DOHH2 (cell line): ENCODE data around the gene SOAT2.

Experiments
- H3F3A ChIP-seq: fragments of 200-600 bp; sonication (generic), shearing (Covaris generic); 2 replicates; pipeline ENCODE4 v1.6.0; 2016; ENCODE audit warnings: antibody characterized with exemption, mild to moderate bottlenecking; ENCODE audit not compliant: control insufficient read depth, insufficient read depth
- H3K27ac ChIP-seq: fragments of 200-600 bp; sonication (generic); 2 replicates; pipeline ENCODE4 v1.5.1; 2014; ENCODE audit warnings: low read depth, mild to moderate bottlenecking, low read length, moderate library complexity
- H3K27me3 ChIP-seq: fragments of 200-600 bp; sonication (generic); 2 replicates; pipeline ENCODE4 v1.6.1; 2014; ENCODE audit warnings: mild to moderate bottlenecking, low read length, mixed read lengths; ENCODE audit not compliant: control insufficient read depth
- H3K36me3 ChIP-seq: fragments of 200-600 bp; sonication (generic); 2 replicates; pipeline ENCODE4 v1.6.1; 2014; ENCODE audit warnings: mild to moderate bottlenecking, low read length, moderate library complexity, mixed read lengths; ENCODE audit not compliant: control insufficient read depth
- H3K4me1 ChIP-seq: fragments of 200-600 bp; sonication (generic); 2 replicates; pipeline ENCODE4 v1.6.1; 2014; ENCODE audit warnings: mild to moderate bottlenecking, low read length, mixed read lengths; ENCODE audit not compliant: control insufficient read depth
- H3K4me2 ChIP-seq: fragments of 200-600 bp; sonication (generic); 2 replicates; pipeline ENCODE4 v1.6.0; 2014; ENCODE audit warnings: mild to moderate bottlenecking, low read length, moderate library complexity
- H3K4me3 ChIP-seq: fragments of 200-600 bp; sonication (generic); 2 replicates; pipeline ENCODE4 v1.5.1; 2014; ENCODE audit warnings: mild to moderate bottlenecking, low read length, mixed read lengths
- H3K79me2 ChIP-seq: fragments of 200-600 bp; sonication (generic); 2 replicates; pipeline ENCODE4 v1.6.1; 2014; ENCODE audit warnings: mild to moderate bottlenecking, low read length, mixed read lengths; ENCODE audit not compliant: control insufficient read depth
- H3K9me2 ChIP-seq: fragments of 200-600 bp; sonication (generic); replicated peaks from 2 replicates; pipeline ENCODE4 v1.6.1; 2014; ENCODE audit warnings: mild to moderate bottlenecking, low read length, mixed read lengths; ENCODE audit not compliant: control insufficient read depth
- H3K9me3 ChIP-seq: fragments of 200-600 bp; sonication (generic); 2 replicates; pipeline ENCODE4 v1.6.1; 2014; ENCODE audit warnings: antibody characterized with exemption, low read length, mixed read lengths; ENCODE audit not compliant: control insufficient read depth, insufficient read depth
- H4K20me1 ChIP-seq: fragments of 200-600 bp; sonication (generic); 2 replicates; pipeline ENCODE4 v1.6.0; 2014; ENCODE audit warnings: low read depth, mild to moderate bottlenecking, antibody characterized with exemption, low read length, moderate library complexity; ENCODE audit not compliant: control insufficient read depth, insufficient read depth
- CTCF ChIP-seq: fragments of 200-600 bp; sonication (generic); IDR thresholded peaks from one replicate; pipeline ENCODE4 v1.5.1; 2014; ENCODE audit warnings: antibody characterized with exemption, mild to moderate bottlenecking, low read depth, low read length; ENCODE audit not compliant: poor library complexity, severe bottlenecking
- EZH2phosphoT487 ChIP-seq: fragments of 200-600 bp; sonication (generic); IDR thresholded peaks from 2 replicates; pipeline ENCODE4 v1.6.1; 2017; ENCODE audit warnings: borderline replicate concordance, mild to moderate bottlenecking, antibody characterized with exemption, low read length, moderate library complexity, mixed read lengths

Gene SOAT2

GRCh38 chr12:53074283-53074998 lies 28.8 kb upstream of the SOAT2 start:
- H3K27me3 ChIP-seq, result no peaks in the 10 kb centered on the region
- H4K20me1 ChIP-seq, result no peaks in the 10 kb centered on the region
- no peak overlapping the region for H3K27ac ChIP-seq
- H3K9me3 ChIP-seq, result no peaks in the 10 kb centered on the region
- peaks cover 22% of the 10 kb centered on the region for H3K4me1 ChIP-seq
- no peaks in the 10 kb centered on the region for H3F3A ChIP-seq
- peaks cover 38% of the 10 kb centered on the region for H3K36me3 ChIP-seq
- H3K79me2 ChIP-seq, result peaks cover 18% of the 10 kb centered on the region
- no peaks in the 10 kb centered on the region for H3K9me2 ChIP-seq
- TF ChIP-seq CTCF (no peak), EZH2phosphoT487 (no peak)
- H3K4me2 ChIP-seq, result no peak overlapping the region
- no peak overlapping the region for H3K4me3 ChIP-seq

GRCh38 chr12:53074999-53075370 lies 28.3 kb upstream of the SOAT2 start:
- peaks cover 37% of the 10 kb centered on the region for H3K36me3 ChIP-seq
- TF ChIP-seq CTCF (no peak), EZH2phosphoT487 (no peak)
- no peaks in the 10 kb centered on the region for H3K9me3 ChIP-seq
- H3K27ac ChIP-seq, result no peak overlapping the region
- peaks cover 18% of the 10 kb centered on the region for H3K79me2 ChIP-seq
- H4K20me1 ChIP-seq, result no peaks in the 10 kb centered on the region
- H3K4me2 ChIP-seq, result no peak overlapping the region
- no peaks in the 10 kb centered on the region for H3F3A ChIP-seq
- peaks cover 27% of the 10 kb centered on the region for H3K4me1 ChIP-seq
- no peak overlapping the region for H3K4me3 ChIP-seq
- no peaks in the 10 kb centered on the region for H3K9me2 ChIP-seq
- no peaks in the 10 kb centered on the region for H3K27me3 ChIP-seq

GRCh38 chr12:53076461-53076860 lies 26.8 kb upstream of the SOAT2 start:
- Histone ChIP-seq H3K9me2 (no peaks in the 10 kb centered on the region), H3K79me2 (peaks cover 18% of the 10 kb centered on the region), H3K27ac (no peak overlapping the region), H3F3A (no peaks in the 10 kb centered on the region), H3K9me3 (no peaks in the 10 kb centered on the region), H3K4me3 (no peak overlapping the region), H3K4me2 (no peak overlapping the region), H3K4me1 (peaks cover 28% of the 10 kb centered on the region), H3K36me3 (peaks cover 35% of the 10 kb centered on the region), H4K20me1 (no peaks in the 10 kb centered on the region), H3K27me3 (no peaks in the 10 kb centered on the region)
- TF ChIP-seq EZH2phosphoT487 (no peak), CTCF (no peak)
